CD14-positive monocyte (primary cell): Measurements from ENCODE around the gene RBM38. TPM values are rescaled to one million over a fixed set of nuclear protein-coding genes. Genes with fewer than 3 reads are reported as not detected.

Experiments
- DNase-seq, 3 donors: peaks; one replicate each; pipeline ENCODE4 v3.0.0-alpha.2; 2011 to 2022
- H2AFZ ChIP-seq: 2 replicates; pipeline ENCODE4 v1.6.0; 2012; ENCODE audit warnings: mild to moderate bottlenecking, low read depth, low read length, inconsistent platforms; ENCODE audit not compliant: insufficient read depth, poor library complexity, severe bottlenecking
- H3K27ac ChIP-seq, 2 donors: 1 replicate in 1 of 2; 2 replicates in 1 of 2; pipeline ENCODE4 v1.5.1; 2012 to 2013; ENCODE audit warnings: low read length in 2 of 2, control low read depth in 1 of 2, inconsistent platforms in 1 of 2, low read depth in 1 of 2, mild to moderate bottlenecking in 1 of 2
- H3K27me3 ChIP-seq, 2 donors: one replicate each; pipeline versions ENCODE4 v1.6.0 to v1.6.1; 2011 to 2013; ENCODE audit warnings: low read length in 2 of 2; ENCODE audit not compliant: control insufficient read depth in 2 of 2, insufficient read depth in 2 of 2
- H3K36me3 ChIP-seq, 2 donors: replicated peaks in 1 of 2; 1 replicate in 1 of 2; 2 replicates in 1 of 2; pipeline versions ENCODE4 v1.5.1 to v1.6.1; 2012 to 2013; ENCODE audit warnings: low read length in 2 of 2, control low read depth in 1 of 2, inconsistent platforms in 1 of 2, mild to moderate bottlenecking in 1 of 2; ENCODE audit not compliant: insufficient read depth in 2 of 2, control insufficient read depth in 1 of 2
- H3K4me1 ChIP-seq, 2 donors: 1 replicate in 1 of 2; 2 replicates in 1 of 2; pipeline versions ENCODE4 v1.5.1 to v1.6.1; 2012 to 2013; ENCODE audit warnings: low read length in 2 of 2, control low read depth in 1 of 2, inconsistent platforms in 1 of 2, mild to moderate bottlenecking in 1 of 2, moderate library complexity in 1 of 2; ENCODE audit not compliant: insufficient read depth in 2 of 2, control insufficient read depth in 1 of 2
- H3K4me2 ChIP-seq: replicated peaks from 2 replicates; pipeline ENCODE3; 2012; ENCODE audit warnings: low read length, moderate library complexity, mild to moderate bottlenecking; ENCODE audit not compliant: poor library complexity, severe bottlenecking; ENCODE audit errors: extremely low read depth
- H3K4me3 ChIP-seq, 3 experiments: fragments of 200-600 bp in 1 of 3; sonication (generic) in 1 of 3; replicated peaks in 1 of 3; 1 replicate in 2 of 3; 2 replicates in 1 of 3; pipeline ENCODE4 v1.5.1; 2011 to 2013; ENCODE audit warnings: low read length in 3 of 3, mild to moderate bottlenecking in 3 of 3, control low read depth in 2 of 3, low read depth in 2 of 3, inconsistent platforms in 1 of 3, moderate library complexity in 1 of 3
- H3K79me2 ChIP-seq: 2 replicates; pipeline ENCODE4 v1.6.0; 2012; ENCODE audit warnings: mild to moderate bottlenecking, control low read depth, inconsistent platforms, low read length, moderate library complexity; ENCODE audit not compliant: insufficient read depth
- H3K9ac ChIP-seq: 2 replicates; pipeline ENCODE4 v1.6.0; 2017; ENCODE audit warnings: low read length, mild to moderate bottlenecking; ENCODE audit not compliant: insufficient read depth, poor library complexity, severe bottlenecking
- H3K9me3 ChIP-seq, 2 donors: replicated peaks in 1 of 2; 1 replicate in 1 of 2; 2 replicates in 1 of 2; pipeline versions ENCODE4 v1.5.1 to v1.6.1; 2012 to 2013; ENCODE audit warnings: low read length in 2 of 2, control low read depth in 1 of 2; ENCODE audit not compliant: control insufficient read depth in 1 of 2, insufficient read depth in 1 of 2
- H4K20me1 ChIP-seq: 2 replicates; pipeline ENCODE4 v1.6.0; 2012; ENCODE audit warnings: mild to moderate bottlenecking, low read length, control low read depth, moderate library complexity; ENCODE audit not compliant: insufficient read depth
- H3K27ac Mint-ChIP-seq, 7 donors: one replicate each; pipeline ENCODE4 v1.8.0; 2020; ENCODE audit warnings: mild to moderate bottlenecking in 7 of 7, mixed read lengths in 7 of 7, moderate library complexity in 6 of 7, inconsistent platforms in 2 of 7
- H3K27me3 Mint-ChIP-seq, 3 donors: one replicate each; pipeline ENCODE4 v1.8.0; 2021 to 2022; ENCODE audit warnings: low read depth in 3 of 3, mild to moderate bottlenecking in 3 of 3, mixed read lengths in 3 of 3, moderate library complexity in 3 of 3, inconsistent platforms in 1 of 3
- H3K36me3 Mint-ChIP-seq, 2 donors: one replicate each; pipeline ENCODE4 v1.8.0; 2020; ENCODE audit warnings: mixed read lengths in 2 of 2, inconsistent platforms in 1 of 2, mild to moderate bottlenecking in 1 of 2
- H3K4me1 Mint-ChIP-seq: one replicate; pipeline ENCODE4 v1.8.0; 2020; ENCODE audit warnings: mild to moderate bottlenecking, mixed read lengths
- H3K4me3 Mint-ChIP-seq, 2 donors: one replicate each; pipeline ENCODE4 v1.8.0; 2020; ENCODE audit warnings: mild to moderate bottlenecking in 2 of 2, mixed read lengths in 2 of 2, moderate library complexity in 1 of 2
- H3K9me3 Mint-ChIP-seq, 7 donors: one replicate each; pipeline ENCODE4 v1.8.0; 2020 to 2022; ENCODE audit warnings: mixed read lengths in 7 of 7, mild to moderate bottlenecking in 6 of 7, moderate library complexity in 6 of 7, inconsistent platforms in 2 of 7
- CTCF ChIP-seq: fragments of 200-600 bp; IDR thresholded peaks from one replicate; pipeline ENCODE4 v1.8.0; 2022; ENCODE audit warnings: antibody characterized with exemption, mild to moderate bottlenecking
- WGBS: methylation state at CpG from one replicate; pipeline ENCODE4 v1.1.5; 2013; ENCODE audit warnings: missing lambda C conversion rate; ENCODE audit not compliant: insufficient coverage; 5-methylcytosine and 5-hydroxymethylcytosine counted together
- intact Hi-C, 2 donors: fragments of 100-400 bp; cut with micrococcal nuclease; formaldehyde crosslinking; loops; one replicate each; pipeline versions ENCODE4 v1.15.0 to v1.15.1; 2023
- polyA plus RNA-seq, 3 donors: library from polyadenylated mRNA; depleted of rRNA in 1 of 3; unstranded in 2 of 3; stranded (reverse) in 1 of 3; fragments of 300-500 nt in 2 of 3; fragments of >200 nt in 1 of 3; fragmentation: Illumina TruSeq in 2 of 3; gene quantifications; 1 replicate in 2 of 3; 2 replicates in 1 of 3; pipeline ENCODE4 v1.2.3, GENCODE V29; 2012 to 2021

Gene RBM38
- polyA plus RNA-seq, 3 donors: 7.5 to 48.3 (median 17.8) TPM

DNA sequence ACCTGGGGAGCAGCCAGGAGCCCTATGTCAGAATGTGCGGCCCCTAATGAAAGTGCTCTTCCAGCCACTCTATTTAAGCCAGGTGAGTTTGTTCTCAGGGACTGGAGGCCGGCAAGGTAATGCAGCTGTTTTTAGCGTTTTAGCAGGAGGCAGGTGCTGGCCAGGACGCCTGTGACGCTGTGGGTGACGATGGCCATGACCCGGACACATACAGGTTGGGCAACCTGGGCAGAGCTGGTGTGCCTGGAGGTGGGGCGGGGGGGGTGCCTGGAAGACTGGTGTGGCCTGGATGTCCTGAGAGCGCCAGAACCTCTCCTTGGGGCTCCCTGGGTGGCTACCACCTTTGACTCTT lies 51.7 kb downstream of the RBM38 start:
- H3K36me3 ChIP-seq: no peaks in the 10 kb centered on the region
- Mint-ChIP-seq H3K4me1 (peaks cover 18% of the 10 kb centered on the region), H3K4me3 (no peak overlapping the region), H3K36me3 (peaks cover 0 to 7% of the 10 kb centered on the region in 2 donors), H3K9me3 (peaks cover 0 to 10% (median 6%) of the 10 kb centered on the region in 7 donors), H3K27me3 (peaks cover 0 to 7% (median 2%) of the 10 kb centered on the region in 3 donors), H3K27ac (no peak overlapping the region)
- TF ChIP-seq CTCF: no peak
- no peak overlapping the region for H3K4me2 ChIP-seq
- no peak overlapping the region for H3K9ac ChIP-seq
- no peak overlapping the region for H2AFZ ChIP-seq
- H3K79me2 ChIP-seq: no peaks in the 10 kb centered on the region
- peaks cover 0 to 6% of the 10 kb centered on the region in 2 donors for H3K9me3 ChIP-seq
- WGBS: 91% methylated on average over 7 of the region's 9 CpGs
- intact Hi-C loops: no loop called here
- H3K27me3 ChIP-seq: no peaks in the 10 kb centered on the region
- H4K20me1 ChIP-seq: no peaks in the 10 kb centered on the region
- no peak overlapping the region for H3K27ac ChIP-seq
- no peak overlapping the region for H3K4me3 ChIP-seq
- no peak for DNase-seq
- peaks cover 11 to 18% of the 10 kb centered on the region in 2 donors for H3K4me1 ChIP-seq

- Mint-ChIP-seq H3K36me3 (peaks cover 0 to 7% of the 10 kb centered on the region in 2 donors), H3K27me3 (peaks cover 0 to 7% (median 4%) of the 10 kb centered on the region in 3 donors), H3K27ac (no peak overlapping the region), H3K9me3 (peaks cover 0 to 10% (median 6%) of the 10 kb centered on the region in 7 donors), H3K4me1 (peaks cover 24% of the 10 kb centered on the region), H3K4me3 (no peak overlapping the region)
- H3K27me3 ChIP-seq: no peaks in the 10 kb centered on the region
- no peak overlapping the region for H3K4me3 ChIP-seq
- no peak overlapping the region for H3K27ac ChIP-seq
- H2AFZ ChIP-seq: no peak overlapping the region
- H3K79me2 ChIP-seq: no peaks in the 10 kb centered on the region
- H3K9me3 ChIP-seq: peaks cover 0 to 6% of the 10 kb centered on the region in 2 donors
- peaks cover 10 to 24% of the 10 kb centered on the region in 2 donors for H3K4me1 ChIP-seq
- H3K9ac ChIP-seq: no peak overlapping the region
- WGBS: 92% methylated on average over 12 of the region's 18 CpGs
- no peak overlapping the region for H3K4me2 ChIP-seq
- no peak for DNase-seq
- no peaks in the 10 kb centered on the region for H3K36me3 ChIP-seq
- intact Hi-C loops: no loop called here
- TF ChIP-seq CTCF: no peak
- H4K20me1 ChIP-seq: no peaks in the 10 kb centered on the region
Measured at GRCh38 chr20:57443349-57444265, 52.4 kb downstream of the RBM38 start.
